Type B pancreatic cell (in vitro differentiated cells): ENCODE data around the gene RFX4. TPM values are rescaled to one million over a fixed set of nuclear protein-coding genes. Genes with fewer than 3 reads are reported as not detected.
A peak's percentile ranks its signal among the peaks of the same experiment; 100 is the strongest.
"Not testable (repeated sequence)": the region's sequence is repeated elsewhere in the genome, so short reads cannot be mapped to it uniquely, and the experiment has no call there.

Experiments
- DNase-seq: peaks from one replicate; pipeline ENCODE4 v3.0.0; 2021; ENCODE audit warnings: mixed read lengths; ENCODE audit not compliant: unreplicated experiment; ENCODE audit errors: extremely low spot score
- H3K27ac Mint-ChIP-seq: 2 replicates; pipeline ENCODE4 v1.8.0; 2021; ENCODE audit warnings: mild to moderate bottlenecking, mixed read lengths
- H3K27me3 Mint-ChIP-seq: 2 replicates; pipeline ENCODE4 v1.8.0; 2021; ENCODE audit warnings: mixed read lengths
- H3K36me3 Mint-ChIP-seq: 2 replicates; pipeline ENCODE4 v1.8.0; 2021; ENCODE audit warnings: mixed read lengths
- H3K4me1 Mint-ChIP-seq: one replicate; pipeline ENCODE4 v1.8.0; 2021; ENCODE audit warnings: mixed read lengths; ENCODE audit not compliant: unreplicated experiment
- H3K4me3 Mint-ChIP-seq: 2 replicates; pipeline ENCODE4 v1.8.0; 2021; ENCODE audit warnings: mild to moderate bottlenecking, mixed read lengths
- H3K9me3 Mint-ChIP-seq: 2 replicates; pipeline ENCODE4 v1.8.0; 2021; ENCODE audit warnings: mixed read lengths
- CTCF ChIP-seq: fragments of 200-600 bp; sonication (generic); conservative IDR thresholded peaks from 2 replicates; pipeline ENCODE4 v1.5.0; 2021; ENCODE audit warnings: antibody characterized with exemption, mild to moderate bottlenecking
- total RNA-seq: library from RNA; stranded (reverse); gene quantifications from 2 replicates; pipeline ENCODE4 v1.2.1, GENCODE V29; 2021; ENCODE audit warnings: low replicate concordance

RFX4 gene
- total RNA-seq, 1 donor from 2014 or later, result 25.4 TPM

DNA sequence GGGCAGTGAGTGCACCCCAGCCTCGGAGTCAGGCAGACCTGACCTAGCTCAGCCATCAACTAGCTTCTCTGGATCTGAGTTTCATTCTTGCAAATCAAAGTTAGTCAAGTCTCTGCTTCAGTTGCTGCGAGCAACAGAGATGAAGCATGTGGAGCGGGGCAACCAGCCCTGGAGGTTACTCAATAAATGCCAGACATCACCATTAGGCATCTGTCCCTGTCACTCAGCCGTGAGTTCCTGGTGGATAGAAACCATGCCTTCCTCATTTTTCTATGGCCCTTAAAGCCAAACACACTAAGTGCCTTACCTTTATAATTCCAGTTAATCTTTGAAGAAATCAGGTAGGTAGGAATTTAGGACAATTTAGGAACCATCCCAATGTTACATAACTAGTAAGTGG, 19.3 kb downstream of the RFX4 start:
- H3K4me1 Mint-ChIP-seq, result peaks cover 19% of the 10 kb centered on the region
- peaks cover 19% of the 10 kb centered on the region for H3K27me3 Mint-ChIP-seq
- no peaks in the 10 kb centered on the region for H3K9me3 Mint-ChIP-seq
- no peak overlapping the region for H3K27ac Mint-ChIP-seq
- H3K4me3 Mint-ChIP-seq, result no peak overlapping the region
- no peak for TF ChIP-seq CTCF
- no peak for DNase-seq
- H3K36me3 Mint-ChIP-seq, result no peaks in the 10 kb centered on the region

DNA sequence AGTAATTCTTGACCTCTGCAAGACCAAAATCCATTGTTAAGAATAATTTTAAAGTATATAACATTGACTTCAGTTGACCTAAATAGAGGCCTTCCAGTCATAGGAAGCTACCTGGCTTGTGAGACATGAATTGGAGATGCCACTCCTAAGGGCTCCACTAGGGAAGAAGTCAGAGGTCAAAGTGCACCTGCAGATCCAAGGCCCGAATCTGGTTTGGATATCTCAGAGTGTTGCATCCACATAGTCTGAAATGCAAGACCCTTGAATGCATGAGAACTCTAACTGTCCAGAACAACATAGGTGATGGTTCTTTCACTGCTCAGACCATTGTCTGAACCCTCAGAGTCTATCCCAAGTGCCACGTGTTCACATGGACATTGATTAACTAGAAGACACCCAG, 22.4 kb downstream of the RFX4 start:
- TF ChIP-seq CTCF, result no peak
- peaks cover 15% of the 10 kb centered on the region for H3K4me1 Mint-ChIP-seq
- H3K9me3 Mint-ChIP-seq, result peaks cover under 1% of the 10 kb centered on the region
- DNase-seq, result no peak
- no peaks in the 10 kb centered on the region for H3K36me3 Mint-ChIP-seq
- H3K4me3 Mint-ChIP-seq, result no peak overlapping the region
- H3K27ac Mint-ChIP-seq, result no peak overlapping the region
- H3K27me3 Mint-ChIP-seq, result peaks cover 7% of the 10 kb centered on the region

GRCh38 chr12:106620588-106620987, 37.8 kb downstream of the RFX4 start:
- not testable (repeated sequence) for H3K4me1 Mint-ChIP-seq, H3K27ac Mint-ChIP-seq, H3K36me3 Mint-ChIP-seq, H3K4me3 Mint-ChIP-seq, H3K27me3 Mint-ChIP-seq, DNase-seq
- H3K9me3 Mint-ChIP-seq, result peaks cover 23% of the 10 kb centered on the region

- Mint-ChIP-seq H3K9me3 (peaks cover 13% of the 10 kb centered on the region), H3K36me3 (no peaks in the 10 kb centered on the region)
- TF ChIP-seq CTCF, result no peak
Measured at GRCh38 chr12:106625976-106626375, 43.2 kb downstream of the RFX4 start.

DNA sequence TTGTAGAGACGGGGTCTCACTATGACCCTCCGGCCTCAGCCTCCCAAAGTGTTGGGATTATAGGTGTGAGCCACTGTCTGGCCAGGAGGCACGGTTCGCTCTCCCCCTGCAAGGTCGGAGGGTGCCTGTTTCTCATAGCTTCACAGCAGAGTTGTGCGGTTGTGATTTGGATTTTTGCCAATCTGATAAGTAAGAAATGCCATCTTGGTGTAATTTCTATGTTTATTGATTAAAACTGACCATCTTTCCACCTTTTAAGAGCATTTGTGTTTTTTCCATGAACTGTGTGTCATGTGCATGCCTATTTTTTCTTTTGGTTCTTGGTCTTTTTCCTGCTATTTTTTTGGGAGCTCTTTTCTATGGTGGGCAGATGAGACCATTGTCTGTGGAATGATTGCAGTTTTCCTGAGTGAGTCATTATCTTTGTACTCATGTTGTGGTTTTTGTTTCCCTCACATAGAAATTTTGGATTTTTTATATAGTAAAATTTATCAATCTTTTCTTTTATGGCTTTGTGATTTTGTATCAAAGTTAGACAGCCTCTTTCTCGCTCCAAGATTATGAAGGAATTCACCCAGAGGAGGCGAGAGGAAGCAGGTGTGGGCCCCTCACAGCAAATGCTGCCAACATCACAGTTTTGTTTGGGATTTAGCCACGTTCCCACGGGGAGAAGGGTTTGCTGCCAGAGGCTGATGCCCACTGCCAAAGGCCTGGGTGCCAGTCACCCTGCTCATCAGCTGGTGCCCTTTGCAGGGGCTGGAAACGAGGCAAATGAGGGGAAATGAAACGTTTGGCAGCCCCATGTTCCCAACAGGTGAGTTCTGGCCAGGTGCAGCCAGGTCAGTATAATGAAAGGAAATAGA, 47.2 kb downstream of the RFX4 start:
- H3K27ac Mint-ChIP-seq, result no peak overlapping the region
- H3K27me3 Mint-ChIP-seq, result peaks cover 4% of the 10 kb centered on the region
- no peak overlapping the region for H3K4me3 Mint-ChIP-seq
- peaks cover 5% of the 10 kb centered on the region for H3K9me3 Mint-ChIP-seq
- H3K36me3 Mint-ChIP-seq, result no peaks in the 10 kb centered on the region
- no peak for TF ChIP-seq CTCF
- DNase-seq, result no peak
- peaks cover 5% of the 10 kb centered on the region for H3K4me1 Mint-ChIP-seq

More at GRCh38 chr12:106625976-106626375, 43.2 kb downstream of the RFX4 start:
- Mint-ChIP-seq H3K4me3 (no peak overlapping the region), H3K27ac (peak overlapping the region; percentile 6), H3K4me1 (peaks cover 5% of the 10 kb centered on the region), H3K27me3 (no peaks in the 10 kb centered on the region)
- no peak for DNase-seq

- Mint-ChIP-seq H3K9me3 (peaks cover 2% of the 10 kb centered on the region), H3K27ac (no peak overlapping the region), H3K27me3 (peaks cover 7% of the 10 kb centered on the region), H3K4me1 (peaks cover 3% of the 10 kb centered on the region), H3K36me3 (no peaks in the 10 kb centered on the region), H3K4me3 (no peak overlapping the region)
- TF ChIP-seq CTCF, result no peak
- DNase-seq, result no peak
Measured at GRCh38 chr12:106631150-106631549, 48.3 kb downstream of the RFX4 start.
